Loucy (cell line): ENCODE measurements around the gene TNNI3K.

ENCODE experiments used
- EZH2phosphoT487 ChIP-seq: fragments of 200-600 bp; IDR thresholded peaks from 2 replicates; pipeline ENCODE4 v1.6.1; 2018; ENCODE audit warnings: antibody characterized with exemption, mild to moderate bottlenecking, moderate library complexity, borderline replicate concordance
- TF ChIP-seq, protein P1 (sequence below): fragments of 200-600 bp; sonication (generic); conservative IDR thresholded peaks from 2 replicates; pipeline ENCODE4 v1.5.1; 2014; ENCODE audit warnings: mild to moderate bottlenecking, antibody characterized with exemption, low read length

DNA sequence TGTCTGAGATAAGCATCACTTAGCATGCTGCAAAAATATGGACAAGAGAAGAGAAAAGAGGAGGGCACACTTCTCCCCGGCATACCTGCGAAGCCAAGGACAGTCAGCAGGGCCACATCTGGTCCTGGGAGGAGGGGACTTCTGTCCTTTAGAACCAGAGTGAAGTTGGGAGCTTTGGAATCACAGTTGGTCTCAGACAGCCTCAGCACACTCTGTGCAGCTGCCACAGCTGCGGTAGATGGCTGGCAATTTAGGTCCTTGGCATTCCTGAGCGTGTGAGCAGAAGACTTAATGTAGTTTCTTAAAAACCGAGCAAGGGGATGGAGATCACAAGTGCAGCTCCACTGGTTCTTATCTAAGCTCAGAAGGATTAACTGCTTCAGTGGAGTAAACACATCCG lies 244.9 kb downstream of the TNNI3K start:
- TF ChIP-seq, protein P1, sequence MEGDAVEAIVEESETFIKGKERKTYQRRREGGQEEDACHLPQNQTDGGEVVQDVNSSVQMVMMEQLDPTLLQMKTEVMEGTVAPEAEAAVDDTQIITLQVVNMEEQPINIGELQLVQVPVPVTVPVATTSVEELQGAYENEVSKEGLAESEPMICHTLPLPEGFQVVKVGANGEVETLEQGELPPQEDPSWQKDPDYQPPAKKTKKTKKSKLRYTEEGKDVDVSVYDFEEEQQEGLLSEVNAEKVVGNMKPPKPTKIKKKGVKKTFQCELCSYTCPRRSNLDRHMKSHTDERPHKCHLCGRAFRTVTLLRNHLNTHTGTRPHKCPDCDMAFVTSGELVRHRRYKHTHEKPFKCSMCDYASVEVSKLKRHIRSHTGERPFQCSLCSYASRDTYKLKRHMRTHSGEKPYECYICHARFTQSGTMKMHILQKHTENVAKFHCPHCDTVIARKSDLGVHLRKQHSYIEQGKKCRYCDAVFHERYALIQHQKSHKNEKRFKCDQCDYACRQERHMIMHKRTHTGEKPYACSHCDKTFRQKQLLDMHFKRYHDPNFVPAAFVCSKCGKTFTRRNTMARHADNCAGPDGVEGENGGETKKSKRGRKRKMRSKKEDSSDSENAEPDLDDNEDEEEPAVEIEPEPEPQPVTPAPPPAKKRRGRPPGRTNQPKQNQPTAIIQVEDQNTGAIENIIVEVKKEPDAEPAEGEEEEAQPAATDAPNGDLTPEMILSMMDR, result no peak
- no peak for TF ChIP-seq EZH2phosphoT487
